Gastroesophageal sphincter (tissue), 3 donors: ENCODE results near the gene CAMK1D.
"Not testable (repeated sequence)": the region's sequence is repeated elsewhere in the genome, so short reads cannot be mapped to it uniquely, and the experiment has no call there.

Experiments used
- CTCF ChIP-seq, 4 experiments: fragments of 200-600 bp in 2 of 4; fragments of 450-650 bp in 2 of 4; sonication (generic) in 1 of 4; IDR thresholded peaks; one replicate each; pipeline ENCODE4 v1.5.1; 2017 to 2019; ENCODE audit warnings: antibody characterized with exemption in 4 of 4, mild to moderate bottlenecking in 2 of 4, moderate library complexity in 2 of 4
- POLR2AphosphoS5 ChIP-seq: sonication (generic); formaldehyde crosslinking; IDR thresholded peaks from one replicate; pipeline ENCODE4 v1.6.1; 2017; ENCODE audit warnings: antibody characterized with exemption

DNA sequence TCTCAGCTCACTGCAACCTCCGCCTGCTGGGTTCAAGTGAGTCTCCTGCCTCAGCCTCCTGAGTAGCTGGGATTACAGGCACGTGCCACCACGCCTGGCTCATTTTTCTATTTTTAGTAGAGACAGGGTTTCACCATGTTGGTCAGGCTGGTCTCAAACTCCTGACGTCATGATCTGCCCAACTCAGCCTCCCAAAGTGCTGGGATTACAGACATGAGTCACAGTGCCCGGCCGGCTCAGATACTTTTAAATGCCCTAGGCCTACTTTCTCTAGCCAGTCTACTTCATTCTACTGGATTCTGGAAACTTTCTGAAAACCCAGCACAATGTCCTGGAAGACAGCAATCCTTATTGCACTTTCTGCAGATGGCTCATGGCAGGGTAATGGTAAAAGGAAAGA lies 516.2 kb downstream of the CAMK1D start:
- TF ChIP-seq CTCF (IDR thresholded peaks at IDR 0.05); POLR2AphosphoS5: not testable (repeated sequence)
